ENCODE measurements around the gene ADGRG4.

Gene ADGRG4

GRCh38 chrX:136261321-136261720, 39.4 kb upstream of the ADGRG4 start:
- no peak for DNase-seq (ENCODE audit: low spot score)
- in situ Hi-C loops (cut with MboI; ENCODE audit: low pct_unique_long_range_greater_than_20kb, low sequenced_read_pairs, unreplicated experiment): loop anchor here (10.0 to 25.0 kb wide), 2 partner anchors 224 to 443 kb away; no protein-coding TSS in a partner anchor
- no peak for TF ChIP-seq CTCF (IDR thresholded peaks at IDR 0.05; ENCODE audit: extremely low read depth, insufficient read depth, missing control alignments)

- in situ Hi-C loops (cut with MboI; ENCODE audit: low pct_unique_long_range_greater_than_20kb, low sequenced_read_pairs, unreplicated experiment): loop anchor here (10.0 to 25.0 kb wide), 2 partner anchors 225 to 443 kb away; no protein-coding TSS in a partner anchor
- no peak for DNase-seq (ENCODE audit: low spot score)
- TF ChIP-seq CTCF (IDR thresholded peaks at IDR 0.05; ENCODE audit: extremely low read depth, insufficient read depth, missing control alignments): no peak
Measured at GRCh38 chrX:136262243-136262642, 38.5 kb upstream of the ADGRG4 start.

GRCh38 chrX:136262812-136263315, 37.9 kb upstream of the ADGRG4 start:
- no peak for DNase-seq (ENCODE audit: low spot score)

GRCh38 chrX:136266828-136267227, 33.9 kb upstream of the ADGRG4 start:
- TF ChIP-seq CTCF (IDR thresholded peaks at IDR 0.05; ENCODE audit: extremely low read depth, insufficient read depth, missing control alignments): no peak
- DNase-seq (ENCODE audit: low spot score): no peak
- in situ Hi-C loops (cut with MboI; ENCODE audit: low pct_unique_long_range_greater_than_20kb, low sequenced_read_pairs, unreplicated experiment): loop anchor here (10.0 to 25.0 kb wide), 2 partner anchors 230 to 438 kb away; no protein-coding TSS in a partner anchor

More at GRCh38 chrX:136262812-136263315, 37.9 kb upstream of the ADGRG4 start:
- no peak for TF ChIP-seq CTCF (IDR thresholded peaks at IDR 0.05; ENCODE audit: extremely low read depth, insufficient read depth, missing control alignments)
- in situ Hi-C loops (cut with MboI; ENCODE audit: low pct_unique_long_range_greater_than_20kb, low sequenced_read_pairs, unreplicated experiment): loop anchor here (10.0 to 25.0 kb wide), 2 partner anchors 226 to 442 kb away; no protein-coding TSS in a partner anchor

- in situ Hi-C loops (cut with MboI; ENCODE audit: low pct_unique_long_range_greater_than_20kb, low sequenced_read_pairs, unreplicated experiment): loop anchor here (10.0 to 25.0 kb wide), 2 partner anchors 231 to 436 kb away; no protein-coding TSS in a partner anchor
- DNase-seq (ENCODE audit: low spot score): peak; percentile 30
- TF ChIP-seq CTCF (IDR thresholded peaks at IDR 0.05; ENCODE audit: extremely low read depth, insufficient read depth, missing control alignments): peak; percentile 82
Measured at GRCh38 chrX:136268051-136269048, 32.4 kb upstream of the ADGRG4 start.

GRCh38 chrX:136269921-136270320, 30.8 kb upstream of the ADGRG4 start:
- in situ Hi-C loops (cut with MboI; ENCODE audit: low pct_unique_long_range_greater_than_20kb, low sequenced_read_pairs, unreplicated experiment): loop anchor here (10.0 to 25.0 kb wide), 2 partner anchors 233 to 435 kb away; no protein-coding TSS in a partner anchor
- DNase-seq (ENCODE audit: low spot score): no peak
- no peak for TF ChIP-seq CTCF (IDR thresholded peaks at IDR 0.05; ENCODE audit: extremely low read depth, insufficient read depth, missing control alignments)
